ENCODE data around the gene ATP5MC3.

DNA sequence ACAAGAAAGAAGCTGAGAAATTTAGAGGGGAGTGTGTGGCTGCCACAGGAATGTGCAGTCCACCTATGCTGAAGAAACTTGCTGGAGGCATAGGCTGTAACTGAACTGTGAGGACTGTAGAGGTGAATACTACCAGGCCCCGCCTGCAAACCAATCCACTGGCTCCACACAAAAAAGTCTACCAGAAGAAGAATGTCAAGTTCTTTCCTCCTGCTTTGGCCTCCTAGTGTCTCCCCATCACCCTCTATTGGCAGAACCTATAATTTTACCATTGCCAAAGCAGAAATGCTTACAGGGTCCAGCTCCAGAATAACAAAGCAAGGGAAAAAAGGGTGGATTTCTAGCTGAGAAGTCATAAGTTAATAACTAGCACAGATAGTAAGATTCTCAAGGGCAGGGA, 5.9 kb upstream of the ATP5MC3 start:
- TF ChIP-seq, protein P1, sequence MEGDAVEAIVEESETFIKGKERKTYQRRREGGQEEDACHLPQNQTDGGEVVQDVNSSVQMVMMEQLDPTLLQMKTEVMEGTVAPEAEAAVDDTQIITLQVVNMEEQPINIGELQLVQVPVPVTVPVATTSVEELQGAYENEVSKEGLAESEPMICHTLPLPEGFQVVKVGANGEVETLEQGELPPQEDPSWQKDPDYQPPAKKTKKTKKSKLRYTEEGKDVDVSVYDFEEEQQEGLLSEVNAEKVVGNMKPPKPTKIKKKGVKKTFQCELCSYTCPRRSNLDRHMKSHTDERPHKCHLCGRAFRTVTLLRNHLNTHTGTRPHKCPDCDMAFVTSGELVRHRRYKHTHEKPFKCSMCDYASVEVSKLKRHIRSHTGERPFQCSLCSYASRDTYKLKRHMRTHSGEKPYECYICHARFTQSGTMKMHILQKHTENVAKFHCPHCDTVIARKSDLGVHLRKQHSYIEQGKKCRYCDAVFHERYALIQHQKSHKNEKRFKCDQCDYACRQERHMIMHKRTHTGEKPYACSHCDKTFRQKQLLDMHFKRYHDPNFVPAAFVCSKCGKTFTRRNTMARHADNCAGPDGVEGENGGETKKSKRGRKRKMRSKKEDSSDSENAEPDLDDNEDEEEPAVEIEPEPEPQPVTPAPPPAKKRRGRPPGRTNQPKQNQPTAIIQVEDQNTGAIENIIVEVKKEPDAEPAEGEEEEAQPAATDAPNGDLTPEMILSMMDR (IDR thresholded peaks at IDR 0.05) = peak in 2 of 6 experiments; percentile 14 to 29
- TF ChIP-seq POLR2A (IDR thresholded peaks at IDR 0.05) = no peak

Measured in Peyer's patch (tissue), 4 donors.